GM23248 (cell line): ENCODE measurements around the gene PAPOLB.

Source experiments
- EZH2 ChIP-seq: fragments of 200-600 bp; sonication (generic); IDR thresholded peaks from 2 replicates; pipeline ENCODE4 v1.6.1; 2018; ENCODE audit warnings: antibody characterized with exemption, mild to moderate bottlenecking; ENCODE audit not compliant: insufficient read depth, poor library complexity, severe bottlenecking
- EZH2phosphoT487 ChIP-seq: fragments of 200-600 bp; sonication (generic); IDR thresholded peaks from 2 replicates; pipeline ENCODE4 v1.6.1; 2018; ENCODE audit warnings: antibody characterized with exemption, moderate library complexity, mild to moderate bottlenecking, low read depth; ENCODE audit not compliant: insufficient read depth

- no peak for TF ChIP-seq EZH2
- no peak for TF ChIP-seq EZH2phosphoT487
These were observed 23.5 kb upstream of the PAPOLB start for GRCh38 chr7:4885317-4885807.
